GM12878 (cell line): Measurements from ENCODE around the gene LMF1. TPM values are rescaled to one million over a fixed set of nuclear protein-coding genes. Genes with fewer than 3 reads are reported as not detected.

ENCODE experiments used
- ATAC-seq: fragments of 200-7000 bp; cut with Tn5 transposase; 3 replicates; pipeline ENCODE4 v1.9.1; 2020; ENCODE audit warnings: mild to moderate bottlenecking, moderate library complexity
- BruUV-seq: library from RNA; stranded (reverse); fragments of 400-500 nt; replicated peaks from 2 replicates; lab custom pipeline; 2021; lab: Mats Ljungman, UMichigan
- CTCF ChIA-PET: fragments of 300-600 bp; sonication (Branson Sonifier 250); formaldehyde crosslinking; extraction: SDS; loops from one replicate; lab custom pipeline; 2021; ENCODE audit warnings: inconsistent platforms; lab: Yijun Ruan, JAX
- POLR2A ChIA-PET: fragments of 350-600 bp; formaldehyde crosslinking; extraction: SDS; loops from one replicate; lab custom pipeline; 2021; ENCODE audit warnings: inconsistent platforms; lab: Charles Lee
- RAD21 ChIA-PET: fragments of 300-600 bp; sonication (Branson Sonifier 250); formaldehyde crosslinking; loops from one replicate; lab custom pipeline; 2023; ENCODE audit warnings: antibody characterized with exemption; ENCODE audit not compliant: unreplicated experiment; lab: Charles Lee
- SMC1A ChIA-PET: fragments of 300-600 bp; sonication (Branson Sonifier 250); formaldehyde crosslinking; loops from one replicate; lab custom pipeline; 2023; ENCODE audit not compliant: unreplicated experiment, uncharacterized antibody; lab: Charles Lee
- DNase-seq: peaks from one replicate; pipeline ENCODE4 v3.0.0-alpha.2; 2011; ENCODE audit warnings: low read depth, low spot score
- FAIRE-seq: peaks from 3 replicates; lab custom pipeline; 2011; peaks lifted over from hg19 to GRCh38; lab: Jason Lieb, UNC
- H2AFZ ChIP-seq: 2 replicates; pipeline ENCODE4 v1.6.0; 2011; ENCODE audit warnings: low read depth, low read length, control low read depth; ENCODE audit not compliant: control insufficient read depth
- H3K27ac ChIP-seq: 2 replicates; pipeline ENCODE4 v1.5.1; 2011; ENCODE audit warnings: control low read depth; ENCODE audit not compliant: control insufficient read depth, insufficient read depth
- H3K27me3 ChIP-seq, 2 experiments: replicated peaks in 1 of 2; 2 replicates each; pipeline versions ENCODE4 v1.6.0 to v1.6.1; 2011; ENCODE audit warnings: low read length in 1 of 2; ENCODE audit not compliant: control insufficient read depth in 2 of 2, insufficient read depth in 2 of 2
- H3K36me3 ChIP-seq, 2 experiments: 2 replicates each; pipeline ENCODE4 v1.5.1; 2011; ENCODE audit warnings: low read length in 1 of 2; ENCODE audit not compliant: control insufficient read depth in 2 of 2, insufficient read depth in 2 of 2
- H3K4me1 ChIP-seq: 2 replicates; pipeline ENCODE4 v1.6.1; 2011; ENCODE audit warnings: mild to moderate bottlenecking, low read length, moderate library complexity, mixed read lengths; ENCODE audit not compliant: control insufficient read depth, insufficient read depth
- H3K4me2 ChIP-seq: 2 replicates; pipeline ENCODE4 v1.6.0; 2011; ENCODE audit warnings: control low read depth; ENCODE audit not compliant: control insufficient read depth, insufficient read depth
- H3K4me3 ChIP-seq: fragments of 200-600 bp; sonication (generic); 2 replicates; pipeline ENCODE4 v1.5.1; 2016
- H3K79me2 ChIP-seq: 2 replicates; pipeline ENCODE4 v1.6.0; 2011; ENCODE audit warnings: low read length; ENCODE audit not compliant: control insufficient read depth, insufficient read depth
- H3K9ac ChIP-seq: 2 replicates; pipeline ENCODE4 v1.8.0; 2011; ENCODE audit warnings: low read length, control low read depth, mixed read lengths; ENCODE audit not compliant: control insufficient read depth, insufficient read depth
- H3K9me3 ChIP-seq: replicated peaks from 3 replicates; pipeline ENCODE4 v1.5.1; 2011; ENCODE audit warnings: mild to moderate bottlenecking, low read length; ENCODE audit not compliant: control insufficient read depth, insufficient read depth
- H4K20me1 ChIP-seq: 2 replicates; pipeline ENCODE4 v1.6.0; 2011; ENCODE audit not compliant: control insufficient read depth, insufficient read depth
- CHD2 ChIP-seq: IDR thresholded peaks from 2 replicates; pipeline ENCODE4 v1.6.1; 2011; ENCODE audit warnings: low read depth, low read length, improper control_type of control experiment, borderline replicate concordance
- HDAC6 ChIP-seq: fragments of 200-600 bp; sonication (generic); IDR thresholded peaks from one replicate; pipeline ENCODE4 v1.8.0; 2017; ENCODE audit warnings: antibody characterized with exemption; ENCODE audit not compliant: unreplicated experiment
- JUNB ChIP-seq: IDR thresholded peaks from 2 replicates; pipeline ENCODE4 v1.6.1; 2016; ENCODE audit warnings: antibody characterized with exemption, mild to moderate bottlenecking
- MYB ChIP-seq: fragments of 150-350 bp; IDR thresholded peaks from 2 replicates; pipeline ENCODE4 v1.6.1; 2014; ENCODE audit warnings: mild to moderate bottlenecking, low read depth, low read length, borderline replicate concordance
- NFYA ChIP-seq: IDR thresholded peaks from 2 replicates; pipeline ENCODE4 v1.6.1; 2011; ENCODE audit warnings: low read depth, mild to moderate bottlenecking, low read length, improper control_type of control experiment, borderline replicate concordance
- NR2C1 ChIP-seq: fragments of 450-650 bp; IDR thresholded peaks from 2 replicates; pipeline ENCODE4 v1.6.1; 2017; ENCODE audit warnings: antibody characterized with exemption, mild to moderate bottlenecking, moderate library complexity
- NR2C2 ChIP-seq: IDR thresholded peaks from 2 replicates; pipeline ENCODE4 v1.6.1; 2011; ENCODE audit warnings: borderline replicate concordance, low read depth; ENCODE audit not compliant: control insufficient read depth, insufficient read length
- PML ChIP-seq: IDR thresholded peaks from 2 replicates; pipeline ENCODE4 v1.6.1; 2012; ENCODE audit warnings: low read length, inconsistent platforms
- RUNX3 ChIP-seq: IDR thresholded peaks from 2 replicates; pipeline ENCODE4 v1.6.1; 2012; ENCODE audit warnings: low read length, inconsistent platforms
- SRF ChIP-seq, 2 experiments: IDR thresholded peaks; 2 replicates each; pipeline ENCODE4 v1.6.1; 2011; ENCODE audit warnings: low read depth in 2 of 2, low read length in 2 of 2, mild to moderate bottlenecking in 1 of 2, moderate library complexity in 1 of 2
- ZBTB40 ChIP-seq: fragments of 450-650 bp; IDR thresholded peaks from 2 replicates; pipeline ENCODE4 v1.6.1; 2016; ENCODE audit warnings: mild to moderate bottlenecking, moderate library complexity, borderline replicate concordance
- WGBS: methylation state at CpG from one replicate; pipeline ENCODE4 v1.1.6; 2016; ENCODE audit warnings: low lambda C conversion rate; ENCODE audit not compliant: insufficient replicate concordance, insufficient coverage; ENCODE audit errors: missing lambda C conversion rate; 5-methylcytosine and 5-hydroxymethylcytosine counted together
- in situ Hi-C: fragments of 300-500 bp; cut with MboI; formaldehyde crosslinking; loops from 9 replicates; pipeline ENCODE4 v1.14.3; 2018; ENCODE audit warnings: mixed read lengths
- intact Hi-C: fragments of 100-400 bp; cut with micrococcal nuclease; formaldehyde crosslinking; loops from one replicate; pipeline ENCODE4 v1.14.2; 2022; ENCODE audit not compliant: unreplicated experiment
- polyA plus RNA-seq, 11 experiments: library from polyadenylated mRNA; depleted of rRNA in 4 of 11; unstranded in 6 of 11; stranded (reverse) in 5 of 11; fragments of >200 nt; fragmentation: Nextera tagmentation in 4 of 11; fragmentation: Illumina TruSeq in 1 of 11; extraction: Ambion mirVana in 4 of 11; extraction: Trizol in 1 of 11; gene quantifications; 1 replicate in 1 of 11; 2 replicates in 10 of 11; pipeline versions ENCODE4 v1.2.1 to v1.2.3, GENCODE V29; 2011 to 2016; ENCODE audit warnings: inconsistent platforms in 2 of 11, missing spikeins in 2 of 11, low read depth in 1 of 11
- total RNA-seq, 4 experiments: library from RNA; depleted of rRNA in 3 of 4; stranded (reverse); fragments of >200 nt in 3 of 4; fragmentation: Illumina TruSeq in 1 of 4; extraction: Trizol in 1 of 4; gene quantifications; 2 replicates each; pipeline versions ENCODE4 v1.2.1 to v1.2.3, GENCODE V29; 2013 to 2021
- TF ChIP-seq, protein P1 (sequence below): fragments of 450-650 bp; formaldehyde crosslinking; IDR thresholded peaks from 2 replicates; pipeline ENCODE4 v1.5.0; 2022; ENCODE audit warnings: mild to moderate bottlenecking, missing genetic modification characterization
- TF ChIP-seq, protein P2 (sequence below): IDR thresholded peaks from 2 replicates; pipeline ENCODE4 v1.6.1; 2012; ENCODE audit warnings: mild to moderate bottlenecking, low read depth, low read length

The LMF1 gene
- total and polyA plus RNA-seq, 10 of the 15 experiments (the other 5 are each of a cell fraction or from before 2014, with no cell fraction given), result 0.18 to 3.2 (median 1.4) TPM; not detected in 1

GRCh38 chr16:900211-900610 is 70.6 kb downstream of the LMF1 start (continued):
- TF ChIP-seq, protein P1, sequence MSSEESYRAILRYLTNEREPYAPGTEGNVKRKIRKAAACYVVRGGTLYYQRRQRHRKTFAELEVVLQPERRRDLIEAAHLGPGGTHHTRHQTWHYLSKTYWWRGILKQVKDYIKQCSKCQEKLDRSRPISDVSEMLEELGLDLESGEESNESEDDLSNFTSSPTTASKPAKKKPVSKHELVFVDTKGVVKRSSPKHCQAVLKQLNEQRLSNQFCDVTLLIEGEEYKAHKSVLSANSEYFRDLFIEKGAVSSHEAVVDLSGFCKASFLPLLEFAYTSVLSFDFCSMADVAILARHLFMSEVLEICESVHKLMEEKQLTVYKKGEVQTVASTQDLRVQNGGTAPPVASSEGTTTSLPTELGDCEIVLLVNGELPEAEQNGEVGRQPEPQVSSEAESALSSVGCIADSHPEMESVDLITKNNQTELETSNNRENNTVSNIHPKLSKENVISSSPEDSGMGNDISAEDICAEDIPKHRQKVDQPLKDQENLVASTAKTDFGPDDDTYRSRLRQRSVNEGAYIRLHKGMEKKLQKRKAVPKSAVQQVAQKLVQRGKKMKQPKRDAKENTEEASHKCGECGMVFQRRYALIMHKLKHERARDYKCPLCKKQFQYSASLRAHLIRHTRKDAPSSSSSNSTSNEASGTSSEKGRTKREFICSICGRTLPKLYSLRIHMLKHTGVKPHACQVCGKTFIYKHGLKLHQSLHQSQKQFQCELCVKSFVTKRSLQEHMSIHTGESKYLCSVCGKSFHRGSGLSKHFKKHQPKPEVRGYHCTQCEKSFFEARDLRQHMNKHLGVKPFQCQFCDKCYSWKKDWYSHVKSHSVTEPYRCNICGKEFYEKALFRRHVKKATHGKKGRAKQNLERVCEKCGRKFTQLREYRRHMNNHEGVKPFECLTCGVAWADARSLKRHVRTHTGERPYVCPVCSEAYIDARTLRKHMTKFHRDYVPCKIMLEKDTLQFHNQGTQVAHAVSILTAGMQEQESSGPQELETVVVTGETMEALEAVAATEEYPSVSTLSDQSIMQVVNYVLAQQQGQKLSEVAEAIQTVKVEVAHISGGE (CRISPR knock-in tag), result no peak
- TF ChIP-seq PML (no peak), SRF (IDR thresholded peaks at IDR 0.05; ENCODE audit: low read depth in 2 of 2, low read length in 2 of 2) (no peak), HDAC6 (no peak)
- TF ChIP-seq, protein P2, sequence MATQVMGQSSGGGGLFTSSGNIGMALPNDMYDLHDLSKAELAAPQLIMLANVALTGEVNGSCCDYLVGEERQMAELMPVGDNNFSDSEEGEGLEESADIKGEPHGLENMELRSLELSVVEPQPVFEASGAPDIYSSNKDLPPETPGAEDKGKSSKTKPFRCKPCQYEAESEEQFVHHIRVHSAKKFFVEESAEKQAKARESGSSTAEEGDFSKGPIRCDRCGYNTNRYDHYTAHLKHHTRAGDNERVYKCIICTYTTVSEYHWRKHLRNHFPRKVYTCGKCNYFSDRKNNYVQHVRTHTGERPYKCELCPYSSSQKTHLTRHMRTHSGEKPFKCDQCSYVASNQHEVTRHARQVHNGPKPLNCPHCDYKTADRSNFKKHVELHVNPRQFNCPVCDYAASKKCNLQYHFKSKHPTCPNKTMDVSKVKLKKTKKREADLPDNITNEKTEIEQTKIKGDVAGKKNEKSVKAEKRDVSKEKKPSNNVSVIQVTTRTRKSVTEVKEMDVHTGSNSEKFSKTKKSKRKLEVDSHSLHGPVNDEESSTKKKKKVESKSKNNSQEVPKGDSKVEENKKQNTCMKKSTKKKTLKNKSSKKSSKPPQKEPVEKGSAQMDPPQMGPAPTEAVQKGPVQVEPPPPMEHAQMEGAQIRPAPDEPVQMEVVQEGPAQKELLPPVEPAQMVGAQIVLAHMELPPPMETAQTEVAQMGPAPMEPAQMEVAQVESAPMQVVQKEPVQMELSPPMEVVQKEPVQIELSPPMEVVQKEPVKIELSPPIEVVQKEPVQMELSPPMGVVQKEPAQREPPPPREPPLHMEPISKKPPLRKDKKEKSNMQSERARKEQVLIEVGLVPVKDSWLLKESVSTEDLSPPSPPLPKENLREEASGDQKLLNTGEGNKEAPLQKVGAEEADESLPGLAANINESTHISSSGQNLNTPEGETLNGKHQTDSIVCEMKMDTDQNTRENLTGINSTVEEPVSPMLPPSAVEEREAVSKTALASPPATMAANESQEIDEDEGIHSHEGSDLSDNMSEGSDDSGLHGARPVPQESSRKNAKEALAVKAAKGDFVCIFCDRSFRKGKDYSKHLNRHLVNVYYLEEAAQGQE, result no peak
- TF ChIP-seq, all 136 proteins: peak for 0

DNA sequence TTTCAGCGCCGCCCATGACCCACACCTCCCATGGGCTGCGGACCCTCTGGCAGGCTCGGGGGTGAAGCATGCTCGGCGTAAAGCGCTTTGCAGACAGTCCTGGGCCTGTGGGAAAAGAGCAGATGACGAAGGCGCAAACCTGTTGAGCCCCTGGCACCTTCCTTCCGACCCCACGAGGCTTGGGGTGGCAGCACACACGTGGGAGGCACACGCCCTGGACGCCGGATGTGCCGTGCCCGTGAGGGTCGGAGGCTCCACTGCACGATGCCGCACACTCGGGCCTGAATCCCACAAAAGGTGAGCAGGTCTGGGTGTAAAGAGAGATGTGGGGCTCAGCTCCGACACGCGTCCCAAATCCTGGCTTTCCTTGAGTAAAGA is 71.1 kb downstream of the LMF1 start:
- BruUV-seq, result no TSS peak
- WGBS, result 71% methylated on average over 24 of the region's 24 CpGs
- Histone ChIP-seq H3K27me3 (no peaks in the 10 kb centered on the region), H3K9ac (no peak overlapping the region), H3K79me2 (no peaks in the 10 kb centered on the region), H3K27ac (no peak overlapping the region), H2AFZ (no peak overlapping the region), H3K4me3 (no peak overlapping the region), H3K36me3 (no peaks in the 10 kb centered on the region), H3K4me1 (no peaks in the 10 kb centered on the region), H3K4me2 (no peak overlapping the region), H3K9me3 (no peaks in the 10 kb centered on the region), H4K20me1 (no peaks in the 10 kb centered on the region)
- ATAC-seq, result no peak
- FAIRE-seq, result no peak
- no peak for DNase-seq
- SMC1A ChIA-PET, result no interaction called here
- RAD21 ChIA-PET, result no interaction called here
- CTCF ChIA-PET, result no interaction called here
- in situ Hi-C loops, result no loop called here
- intact Hi-C loops, result no loop called here
- POLR2A ChIA-PET, result no interaction called here
- no peak for TF ChIP-seq NR2C2
- TF ChIP-seq RUNX3, result no peak
- no peak for TF ChIP-seq CHD2
- TF ChIP-seq NFYA, result no peak
- no peak for TF ChIP-seq JUNB
- no peak for TF ChIP-seq ZBTB40
- no peak for TF ChIP-seq NR2C1
- TF ChIP-seq MYB, result no peak
